Stimulated activated naive CD8-positive, alpha-beta T cell treated with anti-CD3 and anti-CD28 coated beads, Interleukin-15, amount 100 ng/mL, for 72 hours (primary cell): ENCODE data around the gene VWA3A.
A peak's percentile ranks its signal among the peaks of the same experiment; 100 is the strongest.
"Not testable (repeated sequence)": the region's sequence is repeated elsewhere in the genome, so short reads cannot be mapped to it uniquely, and the experiment has no call there.

Source experiments
- ATAC-seq: fragments of 150-1000 bp; cut with Tn5 transposase; 2 replicates; pipeline ENCODE4 v1.10.0; 2021; ENCODE audit warnings: mild to moderate bottlenecking, moderate library complexity
- DNase-seq, 2 donors: peaks; one replicate each; pipeline ENCODE4 v3.0.0; 2021 to 2022
- H3K27ac Mint-ChIP-seq, 2 donors: one replicate each; pipeline ENCODE4 v1.8.0; 2022; ENCODE audit warnings: mild to moderate bottlenecking in 2 of 2, mixed read lengths in 2 of 2, moderate library complexity in 2 of 2
- H3K27me3 Mint-ChIP-seq: one replicate; pipeline ENCODE4 v1.8.0; 2022; ENCODE audit warnings: mixed read lengths
- H3K4me1 Mint-ChIP-seq: one replicate; pipeline ENCODE4 v1.8.0; 2022; ENCODE audit warnings: mild to moderate bottlenecking, mixed read lengths
- H3K4me3 Mint-ChIP-seq, 2 donors: one replicate each; pipeline ENCODE4 v1.8.0; 2022; ENCODE audit warnings: mild to moderate bottlenecking in 2 of 2, mixed read lengths in 2 of 2, moderate library complexity in 1 of 2
- H3K9me3 Mint-ChIP-seq, 2 donors: one replicate each; pipeline ENCODE4 v1.8.0; 2022; ENCODE audit warnings: mixed read lengths in 2 of 2

Gene VWA3A, protein sequence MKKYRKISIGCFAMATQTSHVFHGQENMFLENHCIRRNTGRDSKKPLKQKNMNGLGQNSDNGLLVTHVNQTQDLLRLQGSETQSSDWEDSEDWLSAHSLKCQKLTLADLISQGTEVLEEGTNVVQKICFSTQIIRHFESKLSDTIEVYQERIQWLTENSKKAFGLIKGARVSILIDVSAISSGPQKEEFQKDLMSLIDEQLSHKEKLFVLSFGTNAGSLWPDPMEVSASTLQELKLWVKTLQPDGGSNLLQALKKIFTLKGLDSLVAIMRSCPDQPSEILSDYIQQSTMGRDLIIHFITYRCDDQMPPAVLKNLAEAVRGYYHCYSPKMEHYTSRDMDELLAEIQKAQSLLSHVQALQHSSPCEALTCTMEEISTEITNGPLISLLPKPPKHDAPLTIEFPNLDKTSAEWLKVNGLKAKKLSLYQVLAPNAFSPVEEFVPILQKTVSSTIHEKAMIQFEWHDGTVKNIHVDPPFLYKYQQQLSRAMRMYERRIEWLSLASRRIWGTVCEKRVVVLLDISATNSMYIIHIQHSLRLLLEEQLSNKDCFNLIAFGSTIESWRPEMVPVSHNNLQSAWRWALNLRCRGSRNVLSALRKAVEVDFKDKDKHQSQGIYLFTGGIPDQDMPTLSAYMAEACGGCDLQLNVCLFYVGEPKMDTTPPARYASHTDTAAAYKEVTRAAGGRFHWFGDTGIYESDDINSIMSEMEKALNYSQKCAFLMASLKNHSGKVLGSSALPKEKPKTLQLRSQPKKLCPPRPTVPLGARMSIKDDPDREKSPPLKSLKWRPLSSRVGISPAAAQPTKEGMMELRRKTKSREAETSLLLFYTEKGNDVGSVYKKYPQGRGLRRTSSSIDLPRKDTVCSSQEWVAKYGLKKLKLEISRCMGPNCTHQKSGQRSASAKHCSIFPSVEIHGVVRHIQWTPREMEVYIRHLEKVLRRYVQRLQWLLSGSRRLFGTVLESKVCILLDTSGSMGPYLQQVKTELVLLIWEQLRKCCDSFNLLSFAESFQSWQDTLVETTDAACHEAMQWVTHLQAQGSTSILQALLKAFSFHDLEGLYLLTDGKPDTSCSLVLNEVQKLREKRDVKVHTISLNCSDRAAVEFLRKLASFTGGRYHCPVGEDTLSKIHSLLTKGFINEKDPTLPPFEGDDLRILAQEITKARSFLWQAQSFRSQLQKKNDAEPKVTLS

DNA sequence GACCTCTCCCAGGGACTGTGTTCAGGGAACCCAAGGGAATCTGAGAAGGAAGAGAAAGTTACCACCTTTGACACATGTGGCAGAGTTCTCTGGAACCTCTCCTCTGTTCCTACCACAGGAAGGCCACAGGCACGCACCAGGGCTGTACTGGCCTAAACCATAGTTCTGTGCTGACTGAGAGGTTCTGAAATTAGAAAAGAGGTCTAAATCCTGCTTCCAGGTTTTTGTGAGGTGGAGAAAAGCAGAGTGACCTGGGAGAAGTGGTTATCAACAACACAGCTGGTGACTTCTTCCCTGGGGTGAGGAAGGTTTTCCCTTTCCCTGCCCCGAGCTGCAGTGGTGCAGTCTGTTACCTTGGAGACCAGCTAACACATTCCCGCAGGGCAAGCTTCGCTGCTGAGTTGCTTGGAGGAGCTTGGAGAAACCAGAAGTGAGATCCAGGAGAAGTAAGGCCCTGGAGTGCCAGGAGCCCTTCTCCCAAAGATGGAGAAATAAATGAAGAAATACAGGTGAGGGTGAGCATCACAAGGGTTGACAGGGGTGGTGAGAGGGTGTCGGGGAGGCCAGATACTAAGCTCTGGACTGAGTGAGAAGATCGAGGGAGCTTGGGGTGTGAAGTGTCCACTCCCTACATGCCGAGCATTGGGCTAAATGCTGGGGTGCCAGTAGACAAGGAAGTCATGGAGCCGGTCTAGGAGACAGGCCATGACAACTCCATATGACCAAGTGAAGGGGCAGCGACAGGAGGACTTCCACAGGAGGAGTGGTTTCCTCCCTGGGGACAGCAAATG, at the start of gene VWA3A:
Gene VWA3A (plus strand): TSS at position 399 of the 791 bp plus-strand sequence. CDS start 97 bp downstream, at position 496.
- ATAC-seq (no peak), DNase-seq (no peak)
- Mint-ChIP-seq H3K4me1 (no peaks in the 10 kb centered on the region), H3K27ac (peak within 1 kb of the TSS in 1 of 2 donors; percentile 4), H3K4me3 (no peak within 1 kb of the TSS), H3K27me3 (peaks cover 12% of the 10 kb centered on the region), H3K9me3 (no peaks in the 10 kb centered on the region)

DNA sequence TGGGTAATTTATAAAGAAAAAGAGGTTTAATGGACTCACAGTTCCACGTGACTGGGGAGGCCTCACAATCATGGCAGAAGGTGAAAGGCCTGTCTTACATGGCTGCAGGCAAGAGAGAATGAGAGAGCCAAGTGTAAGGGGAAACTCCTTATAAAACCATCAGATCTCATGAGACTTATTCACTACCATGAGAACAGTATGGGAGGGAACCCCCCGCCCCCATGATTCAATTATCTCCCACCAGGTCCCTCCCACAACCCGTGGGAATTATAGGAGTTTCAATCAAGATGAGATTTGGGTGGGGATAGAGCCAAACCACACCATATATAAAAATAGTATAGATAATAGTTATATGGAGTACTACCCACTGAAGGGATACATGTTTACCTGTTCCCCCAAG, 48.5 kb upstream of the VWA3A start:
- not testable (repeated sequence) for ATAC-seq, DNase-seq, H3K9me3 Mint-ChIP-seq, H3K4me1 Mint-ChIP-seq, H3K27me3 Mint-ChIP-seq, H3K4me3 Mint-ChIP-seq, H3K27ac Mint-ChIP-seq

DNA sequence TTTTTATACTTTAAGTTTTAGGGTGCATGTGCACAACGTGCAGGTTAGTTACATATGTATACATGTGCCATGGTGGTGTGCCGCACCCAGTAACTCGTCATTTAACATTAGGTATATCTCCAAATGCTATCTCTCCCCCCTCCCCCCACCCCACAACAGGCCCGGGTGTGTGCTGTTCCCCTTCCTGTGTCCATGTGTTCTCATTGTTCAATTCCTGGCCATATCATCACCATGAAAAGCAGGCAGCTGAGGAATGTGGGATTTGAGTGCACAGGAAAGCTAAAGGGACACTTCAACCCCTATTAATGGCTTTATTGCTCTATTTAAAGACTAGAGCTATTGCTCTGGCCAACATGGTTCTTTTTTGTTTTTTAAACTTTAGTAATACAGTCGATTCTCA, 46.5 kb upstream of the VWA3A start:
- H3K4me3 Mint-ChIP-seq, H3K4me1 Mint-ChIP-seq, H3K9me3 Mint-ChIP-seq, H3K27me3 Mint-ChIP-seq, ATAC-seq, H3K27ac Mint-ChIP-seq, DNase-seq: not testable (repeated sequence)

DNA sequence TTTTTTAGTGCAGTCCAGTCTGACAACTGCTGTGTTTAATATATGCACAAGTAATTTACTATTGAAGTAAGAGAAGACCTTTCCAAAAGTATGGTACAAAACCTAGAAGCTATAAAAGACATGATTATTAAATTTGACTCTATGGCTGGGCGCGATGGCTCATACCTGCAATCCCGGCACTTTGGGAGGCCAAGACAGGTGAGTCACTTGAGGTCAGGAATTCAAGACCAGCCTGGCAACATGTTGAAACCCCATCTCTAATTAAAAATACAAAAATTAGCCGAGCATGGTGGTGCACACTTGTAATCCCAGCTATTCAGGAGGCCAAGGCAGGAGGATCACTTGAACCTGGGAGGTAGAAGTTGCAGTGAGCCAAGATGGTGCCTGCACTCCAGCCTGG, 41.4 kb upstream of the VWA3A start:
- no peak overlapping the region for H3K4me3 Mint-ChIP-seq

DNA sequence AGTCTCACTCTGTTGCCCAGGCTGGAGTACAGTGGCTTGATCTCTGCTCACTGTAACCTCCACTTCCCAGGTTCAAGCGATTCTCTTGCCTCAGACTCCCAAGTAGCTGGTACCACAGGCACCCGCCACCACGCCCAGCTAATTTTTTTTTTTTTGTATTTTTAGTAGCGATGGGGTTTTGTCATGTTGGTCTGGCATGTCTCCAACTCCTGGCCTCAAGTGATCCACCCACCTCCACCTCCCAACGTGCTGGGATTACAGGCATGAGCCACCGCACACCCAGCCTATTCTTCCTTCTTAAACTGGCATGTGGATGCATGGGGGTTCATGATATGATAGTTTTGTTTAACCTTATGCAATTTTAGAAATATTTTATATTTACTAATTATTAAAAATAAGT, 39.4 kb upstream of the VWA3A start:
- Mint-ChIP-seq H3K27me3 (no peaks in the 10 kb centered on the region), H3K27ac (peak overlapping the region in 1 of 2 donors; percentile 57), H3K4me1 (peaks cover 26% of the 10 kb centered on the region), H3K9me3 (no peaks in the 10 kb centered on the region), H3K4me3 (no peak overlapping the region)
- DNase-seq (no peak), ATAC-seq (no peak)

More for the DNA sequence above, 41.4 kb upstream of the VWA3A start:
- no peaks in the 10 kb centered on the region for H3K9me3 Mint-ChIP-seq
- H3K27ac Mint-ChIP-seq = no peak overlapping the region
- no peak for ATAC-seq
- no peak for DNase-seq
- no peaks in the 10 kb centered on the region for H3K27me3 Mint-ChIP-seq
- peaks cover 26% of the 10 kb centered on the region for H3K4me1 Mint-ChIP-seq

DNA sequence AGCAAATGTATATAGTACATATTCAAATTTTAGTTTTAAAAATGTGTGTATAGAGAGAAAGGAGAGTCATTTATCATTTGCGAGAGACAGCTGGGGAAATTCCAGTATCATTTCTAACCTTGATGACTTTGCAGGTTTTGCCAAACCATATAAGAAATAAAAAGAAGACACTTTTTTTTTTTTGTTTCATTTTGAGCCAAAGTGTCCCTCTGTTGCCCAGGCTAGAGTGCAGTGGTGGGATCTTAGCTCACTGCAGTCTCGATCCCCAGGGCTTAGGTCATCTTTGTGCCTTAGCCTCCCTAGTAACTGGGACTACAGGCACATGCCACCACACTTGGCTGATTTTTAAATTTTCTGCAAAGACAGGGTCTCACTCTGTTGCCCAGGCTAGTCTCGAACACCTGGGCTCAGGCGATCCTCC, 38.4 kb upstream of the VWA3A start:
- ATAC-seq = peak; percentile 39

DNA sequence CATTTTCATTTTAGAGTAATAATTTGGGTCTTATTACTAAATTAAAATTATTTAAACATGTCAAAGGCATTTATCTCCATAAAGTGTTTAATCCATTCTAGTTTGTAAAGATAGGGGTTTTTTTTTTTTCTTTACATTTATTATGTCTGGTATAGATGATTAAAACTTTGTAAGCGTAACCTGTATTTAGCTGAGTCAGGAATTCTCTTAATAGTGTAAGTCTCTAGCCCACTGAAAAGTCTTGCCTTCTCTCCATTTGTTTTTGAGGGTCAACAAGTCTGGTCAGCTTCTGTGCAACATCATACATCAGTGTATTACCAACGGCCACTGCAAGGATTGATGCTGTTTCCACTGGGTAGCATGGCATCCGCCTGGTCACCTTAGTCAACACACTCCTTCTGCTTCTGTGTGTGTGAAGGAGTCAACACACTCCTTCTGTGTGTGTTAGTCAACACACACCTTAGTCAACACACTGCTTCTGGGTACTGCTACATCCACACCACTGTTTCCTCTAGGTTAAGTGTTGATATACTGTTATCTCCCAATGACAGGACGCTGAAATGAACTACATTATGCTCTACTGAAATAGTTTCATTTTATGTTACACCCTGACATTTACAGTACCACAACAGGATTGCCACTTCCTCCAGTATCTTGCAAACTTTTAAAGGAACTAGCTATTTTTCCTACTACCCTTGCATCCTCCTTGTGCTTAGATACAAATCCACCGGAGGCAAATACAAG, 37.3 kb upstream of the VWA3A start:
- Mint-ChIP-seq H3K4me1 (peaks cover 42% of the 10 kb centered on the region), H3K4me3 (no peak overlapping the region), H3K27me3 (no peaks in the 10 kb centered on the region), H3K9me3 (peaks cover 12 to 15% of the 10 kb centered on the region in 2 donors), H3K27ac (no peak overlapping the region)
- DNase-seq = no peak
- ATAC-seq = peak; percentile 93

More for the DNA sequence above, 38.4 kb upstream of the VWA3A start:
- DNase-seq = no peak
- H3K9me3 Mint-ChIP-seq = peaks cover 5 to 6% of the 10 kb centered on the region in 2 donors
- H3K4me1 Mint-ChIP-seq = peaks cover 32% of the 10 kb centered on the region
- H3K27ac Mint-ChIP-seq = peak overlapping the region in 1 of 2 donors; percentile 57
- H3K4me3 Mint-ChIP-seq = no peak overlapping the region
- H3K27me3 Mint-ChIP-seq = no peaks in the 10 kb centered on the region

DNA sequence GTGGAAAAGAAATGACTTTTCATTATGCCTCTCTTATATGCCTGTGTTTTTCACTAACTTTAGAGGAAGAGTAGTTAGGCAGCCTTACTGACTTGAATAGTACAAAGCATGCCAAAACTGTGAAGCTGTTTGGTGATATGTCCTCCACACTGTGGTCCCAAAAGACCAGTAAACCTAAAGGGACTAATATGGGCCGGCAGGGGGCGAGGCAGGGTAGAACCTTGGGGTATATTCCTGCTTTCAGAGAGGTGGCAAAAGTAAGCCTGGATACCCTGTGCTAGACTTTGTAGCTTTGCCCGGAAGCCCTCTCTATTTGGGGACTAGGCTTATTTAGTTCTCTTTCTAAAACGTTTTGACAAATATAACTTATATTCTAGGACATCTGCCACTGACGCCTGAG, 36.5 kb upstream of the VWA3A start:
- DNase-seq = no peak
- ATAC-seq = no peak
- H3K27ac Mint-ChIP-seq = no peak overlapping the region
- no peak overlapping the region for H3K4me3 Mint-ChIP-seq
- H3K4me1 Mint-ChIP-seq = peaks cover 45% of the 10 kb centered on the region
- no peaks in the 10 kb centered on the region for H3K27me3 Mint-ChIP-seq
- H3K9me3 Mint-ChIP-seq = peaks cover 12 to 15% of the 10 kb centered on the region in 2 donors

DNA sequence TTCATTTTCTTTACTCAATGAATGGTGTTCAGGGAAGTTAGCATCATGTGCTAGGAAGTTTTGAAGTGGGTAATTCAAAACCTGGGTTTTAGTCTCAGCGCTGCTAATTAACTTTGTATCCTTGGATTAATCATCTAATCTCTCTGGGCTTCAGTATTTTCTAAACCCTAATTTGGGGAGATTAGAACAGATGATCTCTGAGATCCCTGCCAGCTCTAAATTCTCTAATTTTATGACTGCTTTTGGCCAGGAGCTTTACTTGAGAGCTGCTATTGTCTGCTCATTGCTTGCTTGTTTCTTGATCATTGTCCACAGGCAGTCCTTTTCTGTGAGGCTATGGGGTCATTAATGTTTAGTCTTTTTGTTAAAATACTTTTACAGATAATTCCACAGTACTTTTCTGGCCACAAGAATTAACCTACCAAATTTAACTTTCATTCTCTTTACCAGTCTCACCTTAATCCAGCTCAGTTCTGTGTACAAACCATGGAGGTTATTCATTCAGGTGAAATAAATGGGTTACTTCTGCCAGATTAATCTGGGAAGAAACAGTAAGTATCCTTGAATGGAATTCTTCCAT, 28.4 kb upstream of the VWA3A start:
- Mint-ChIP-seq H3K9me3 (peaks cover 8 to 12% of the 10 kb centered on the region in 2 donors), H3K27me3 (no peaks in the 10 kb centered on the region), H3K4me1 (peaks cover 13% of the 10 kb centered on the region), H3K4me3 (no peak overlapping the region), H3K27ac (no peak overlapping the region)
- ATAC-seq = no peak
- no peak for DNase-seq

DNA sequence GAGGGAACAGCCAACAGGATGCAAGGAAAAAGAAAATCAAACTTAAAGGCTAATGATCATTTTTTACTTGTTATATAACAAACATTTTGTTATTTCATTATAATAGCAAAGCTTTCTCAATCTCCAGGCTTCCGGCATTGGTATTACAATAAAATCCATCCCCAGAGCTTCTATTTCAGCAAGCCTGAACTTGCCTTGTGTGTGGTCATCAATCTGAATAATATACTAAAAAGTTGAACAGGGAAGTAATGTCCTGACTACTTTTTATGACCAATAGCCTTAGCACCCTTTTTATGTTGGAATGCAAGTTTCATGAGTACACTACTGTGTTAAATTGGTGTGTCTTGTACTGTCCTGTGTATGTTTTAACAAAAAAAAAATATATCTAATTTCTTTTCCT, 27.1 kb upstream of the VWA3A start:
- ATAC-seq (no peak), DNase-seq (no peak)
- H3K27me3 Mint-ChIP-seq = no peaks in the 10 kb centered on the region
- no peak overlapping the region for H3K4me3 Mint-ChIP-seq
- no peak overlapping the region for H3K27ac Mint-ChIP-seq
- peaks cover 0 to 5% of the 10 kb centered on the region in 2 donors for H3K9me3 Mint-ChIP-seq
- peaks cover under 1% of the 10 kb centered on the region for H3K4me1 Mint-ChIP-seq

DNA sequence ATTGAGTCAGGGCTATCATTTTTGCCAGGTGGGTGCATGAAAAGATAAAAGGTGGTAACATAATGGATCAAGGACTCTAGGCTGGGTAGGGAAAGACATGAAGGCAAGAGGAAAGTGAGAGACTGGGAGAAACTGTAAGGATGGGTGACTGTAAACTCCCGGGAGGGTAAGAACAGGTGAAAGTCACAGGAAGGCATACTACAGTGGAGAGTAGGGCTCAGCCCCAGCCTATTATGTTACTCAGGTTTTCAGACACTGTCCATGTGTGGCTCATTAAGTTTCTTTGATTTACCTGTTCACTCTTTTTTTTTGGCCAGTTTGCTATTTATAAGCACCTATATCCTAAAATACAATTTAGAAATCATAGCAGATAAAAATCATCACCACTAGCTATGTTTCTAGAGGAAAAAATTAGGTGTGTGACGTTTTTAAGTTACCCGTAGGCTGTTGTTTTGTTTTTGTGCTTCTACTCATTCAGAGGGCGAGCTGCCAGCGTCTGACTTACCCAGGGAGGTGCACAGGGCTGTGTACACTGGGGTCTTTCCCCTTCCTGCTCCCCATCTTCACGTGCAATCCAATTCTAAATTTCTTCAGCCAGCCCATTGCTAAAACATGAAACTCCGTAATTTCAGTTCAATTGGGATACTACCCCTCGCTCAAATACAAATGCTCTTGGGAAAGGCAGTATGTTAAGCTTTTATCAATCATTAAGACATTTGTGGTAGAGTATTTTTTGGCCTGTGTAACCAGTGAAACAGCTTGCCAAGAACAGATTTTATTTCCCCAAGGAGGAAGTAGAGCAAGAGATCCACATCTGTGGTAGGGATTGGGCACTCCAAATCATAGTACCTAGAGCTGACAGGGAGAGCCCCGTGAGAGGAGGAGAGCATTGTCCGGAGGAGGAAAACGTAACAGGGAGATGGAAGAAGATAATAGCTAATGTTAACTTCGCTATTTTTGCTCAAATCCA, 21.7 kb upstream of the VWA3A start:
- DNase-seq = no peak
- H3K4me3 Mint-ChIP-seq = no peak overlapping the region
- no peaks in the 10 kb centered on the region for H3K4me1 Mint-ChIP-seq
- H3K27me3 Mint-ChIP-seq = no peaks in the 10 kb centered on the region
- ATAC-seq = no peak
- no peak overlapping the region for H3K27ac Mint-ChIP-seq
- peaks cover 0 to 5% of the 10 kb centered on the region in 2 donors for H3K9me3 Mint-ChIP-seq

DNA sequence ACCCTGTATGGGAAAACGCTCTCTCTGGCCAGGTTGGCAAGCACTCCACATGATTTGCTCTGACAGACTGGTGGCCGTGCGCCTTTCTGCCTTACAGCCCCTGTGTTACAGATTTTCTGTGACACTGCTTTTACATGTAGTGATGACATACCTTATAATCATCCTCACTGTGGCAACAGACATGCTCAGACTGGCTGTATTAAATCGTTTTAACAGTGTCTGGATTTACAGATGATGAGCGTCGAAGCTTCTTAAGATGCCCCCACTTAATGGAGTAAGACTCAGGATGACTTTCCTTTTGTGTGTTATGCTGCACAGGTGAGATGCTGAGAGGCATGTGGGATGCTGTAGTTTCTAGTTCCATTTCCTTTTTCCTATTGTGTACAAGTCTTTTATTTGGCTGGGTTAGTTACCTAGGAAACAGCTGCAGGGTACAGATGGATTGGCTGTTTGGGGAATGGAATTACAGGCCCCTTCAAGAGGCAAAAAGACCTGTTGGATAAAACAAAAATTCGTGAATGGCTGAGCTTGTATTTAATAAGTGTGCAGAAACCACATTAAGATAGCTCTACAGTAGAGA, 20.9 kb upstream of the VWA3A start:
- H3K27me3 Mint-ChIP-seq = no peaks in the 10 kb centered on the region
- H3K9me3 Mint-ChIP-seq = peaks cover 0 to 5% of the 10 kb centered on the region in 2 donors
- H3K4me3 Mint-ChIP-seq = no peak overlapping the region
- no peak overlapping the region for H3K27ac Mint-ChIP-seq
- DNase-seq = no peak
- no peak for ATAC-seq
- H3K4me1 Mint-ChIP-seq = no peaks in the 10 kb centered on the region

DNA sequence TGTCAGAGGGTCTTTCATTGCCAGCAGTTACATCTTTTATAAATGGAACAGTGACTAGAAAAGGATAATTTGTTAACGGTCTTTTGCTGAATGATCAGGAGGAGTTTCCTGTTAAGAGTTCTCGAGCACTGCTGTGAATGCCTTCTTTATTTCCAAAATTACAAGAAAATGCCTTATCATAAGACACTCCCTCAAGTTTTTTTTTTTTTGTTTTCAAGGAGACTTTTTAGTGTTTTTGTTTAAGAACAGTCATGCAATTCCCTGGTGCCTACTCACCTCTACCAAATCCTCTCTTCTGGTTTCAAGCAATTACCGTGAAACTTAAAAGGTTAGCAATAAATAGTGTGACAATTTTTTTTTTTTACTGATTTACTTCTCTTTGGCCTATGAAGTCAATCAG, 19.0 kb upstream of the VWA3A start:
- H3K4me1 Mint-ChIP-seq = no peaks in the 10 kb centered on the region
- H3K9me3 Mint-ChIP-seq = no peaks in the 10 kb centered on the region
- H3K4me3 Mint-ChIP-seq = no peak overlapping the region
- ATAC-seq = no peak
- DNase-seq = no peak
- no peak overlapping the region for H3K27ac Mint-ChIP-seq
- H3K27me3 Mint-ChIP-seq = no peaks in the 10 kb centered on the region
